Uterus (tissue), 4 donors: Measurements from ENCODE around the gene MAN2A2. TPM values are rescaled to one million over a fixed set of nuclear protein-coding genes. Genes with fewer than 3 reads are reported as not detected.

Experiments used
- DNase-seq, 2 donors: peaks; one replicate each; pipeline ENCODE4 v3.0.0-alpha.2; 2019 to 2020
- H3K27ac ChIP-seq, 2 donors: fragments of 200-600 bp; sonication (generic); 1 replicate in 1 of 2; 2 replicates in 1 of 2; pipeline ENCODE4 v1.5.1; 2016 to 2018
- H3K27me3 ChIP-seq, 2 donors: fragments of 200-600 bp; sonication (generic); one replicate each; pipeline ENCODE4 v1.5.1; 2018 to 2019; ENCODE audit warnings: control low read depth in 1 of 2
- H3K36me3 ChIP-seq, 2 donors: fragments of 200-600 bp; sonication (generic); one replicate each; pipeline ENCODE4 v1.5.1; 2019; ENCODE audit warnings: control low read depth in 1 of 2
- H3K4me1 ChIP-seq, 2 donors: fragments of 200-600 bp; sonication (generic); one replicate each; pipeline ENCODE4 v1.5.1; 2018 to 2019; ENCODE audit warnings: control low read depth in 1 of 2
- H3K4me3 ChIP-seq, 2 donors: fragments of 200-600 bp; sonication (generic); 1 replicate in 1 of 2; 2 replicates in 1 of 2; pipeline ENCODE4 v1.5.1; 2018 to 2019; ENCODE audit warnings: mild to moderate bottlenecking in 1 of 2
- H3K9me3 ChIP-seq, 2 donors: fragments of 200-600 bp; sonication (generic); one replicate each; pipeline ENCODE4 v1.5.1; 2019; ENCODE audit warnings: control low read depth in 1 of 2
- CTCF ChIP-seq, 4 experiments: fragments of 200-600 bp in 2 of 4; fragments of 450-650 bp in 2 of 4; sonication (generic) in 2 of 4; IDR thresholded peaks; one replicate each; pipeline ENCODE4 v1.5.1; 2016 to 2019; ENCODE audit warnings: antibody characterized with exemption in 4 of 4, mild to moderate bottlenecking in 2 of 4, moderate library complexity in 1 of 4
- POLR2A ChIP-seq, 2 donors: fragments of 450-650 bp; IDR thresholded peaks; one replicate each; pipeline ENCODE4 v1.6.1; 2016; ENCODE audit warnings: antibody characterized with exemption in 2 of 2, mild to moderate bottlenecking in 1 of 2, moderate library complexity in 1 of 2
- intact Hi-C: fragments of 100-400 bp; cut with DNase I; formaldehyde crosslinking; loops from one replicate; pipeline ENCODE4 v1.15.1; 2023; ENCODE audit warnings: low total_unique reads
- total RNA-seq, 4 donors: library from RNA; depleted of rRNA in 3 of 4; stranded (reverse); fragments of >200 nt in 3 of 4; gene quantifications; one replicate each; pipeline versions ENCODE4 v1.1.0 to v1.2.4, GENCODE V29; 2014 to 2023
- donor health status: DM: yes; HTN: yes; CAD: no.

The MAN2A2 gene
- total RNA-seq, 4 donors from 2014 or later, result 15.9 to 92.0 (median 19.8) TPM

- Histone ChIP-seq H3K9me3 (no peaks in the 10 kb centered on the region), H3K27ac (no peak overlapping the region), H3K4me1 (peaks cover 0 to 5% of the 10 kb centered on the region in 2 donors), H3K36me3 (no peaks in the 10 kb centered on the region), H3K4me3 (no peak overlapping the region), H3K27me3 (no peaks in the 10 kb centered on the region)
- DNase-seq, result no peak
- intact Hi-C loops, result no loop called here
- TF ChIP-seq CTCF (IDR thresholded peaks at IDR 0.05), result no peak
- no peak for TF ChIP-seq POLR2A (IDR thresholded peaks at IDR 0.05)
Measured at GRCh38 chr15:90942354-90943120, 39.4 kb downstream of the MAN2A2 start.

GRCh38 chr15:90945091-90945490, 42.0 kb downstream of the MAN2A2 start:
- Histone ChIP-seq H3K27ac (no peak overlapping the region), H3K27me3 (no peaks in the 10 kb centered on the region), H3K4me3 (no peak overlapping the region), H3K36me3 (no peaks in the 10 kb centered on the region), H3K4me1 (no peaks in the 10 kb centered on the region), H3K9me3 (no peaks in the 10 kb centered on the region)
- TF ChIP-seq POLR2A (IDR thresholded peaks at IDR 0.05), result no peak
- intact Hi-C loops, result no loop called here
- DNase-seq, result no peak

- Histone ChIP-seq H3K4me3 (no peak overlapping the region), H3K27ac (no peak overlapping the region), H3K27me3 (no peaks in the 10 kb centered on the region), H3K4me1 (no peaks in the 10 kb centered on the region), H3K36me3 (no peaks in the 10 kb centered on the region), H3K9me3 (no peaks in the 10 kb centered on the region)
- DNase-seq, result no peak
- no peak for TF ChIP-seq POLR2A (IDR thresholded peaks at IDR 0.05)
- TF ChIP-seq CTCF (IDR thresholded peaks at IDR 0.05), result no peak
- intact Hi-C loops, result no loop called here
Measured at GRCh38 chr15:90946538-90946937, 43.4 kb downstream of the MAN2A2 start.

- DNase-seq, result no peak
- intact Hi-C loops, result no loop called here
- no peaks in the 10 kb centered on the region for H3K36me3 ChIP-seq
Measured at GRCh38 chr15:90946941-90947576, 44.0 kb downstream of the MAN2A2 start.

GRCh38 chr15:90947577-90948357, 44.7 kb downstream of the MAN2A2 start:
- Histone ChIP-seq H3K27ac (no peak overlapping the region), H3K4me3 (no peak overlapping the region), H3K36me3 (no peaks in the 10 kb centered on the region), H3K9me3 (no peaks in the 10 kb centered on the region), H3K27me3 (no peaks in the 10 kb centered on the region), H3K4me1 (no peaks in the 10 kb centered on the region)
- TF ChIP-seq POLR2A (IDR thresholded peaks at IDR 0.05) (no peak), CTCF (IDR thresholded peaks at IDR 0.05) (no peak)
- intact Hi-C loops, result no loop called here
- DNase-seq, result no peak

More at GRCh38 chr15:90946941-90947576, 44.0 kb downstream of the MAN2A2 start:
- Histone ChIP-seq H3K27me3 (no peaks in the 10 kb centered on the region), H3K27ac (no peak overlapping the region), H3K9me3 (no peaks in the 10 kb centered on the region), H3K4me3 (no peak overlapping the region), H3K4me1 (no peaks in the 10 kb centered on the region)
- TF ChIP-seq CTCF (IDR thresholded peaks at IDR 0.05) (no peak), POLR2A (IDR thresholded peaks at IDR 0.05) (no peak)
